Measurements from ENCODE around the gene TTC21A.

The TTC21A gene

DNA sequence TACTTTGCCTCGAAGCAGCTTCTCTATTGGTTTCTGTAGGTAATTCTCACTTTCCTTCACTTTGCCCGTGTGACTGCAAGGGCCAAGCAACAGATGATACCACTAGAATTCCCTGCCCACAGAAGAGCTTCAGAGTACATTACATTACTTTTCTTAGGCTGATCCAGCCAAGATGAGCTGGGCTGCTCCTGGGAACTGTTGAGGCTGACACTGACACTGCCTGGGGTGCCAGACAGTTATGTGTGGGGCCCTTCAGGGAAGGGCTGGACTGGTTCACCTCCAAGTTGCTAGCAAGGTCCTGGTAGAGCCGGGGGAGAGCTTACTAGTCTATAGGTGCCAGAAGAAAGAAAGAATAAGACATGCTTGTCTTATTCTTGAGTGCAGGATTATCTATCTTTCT is 19.0 kb upstream of the TTC21A start:
- TF ChIP-seq CTCF (IDR thresholded peaks at IDR 0.05; ENCODE audit: insufficient read depth, missing control alignments): no peak

GRCh38 chr3:39088889-39089288 is 18.6 kb upstream of the TTC21A start:
- no peak for TF ChIP-seq CTCF (IDR thresholded peaks at IDR 0.05; ENCODE audit: insufficient read depth, missing control alignments)
- no peak for FAIRE-seq
- DNase-seq (ENCODE audit: insufficient read length, low spot score): no peak

More for the DNA sequence above, 19.0 kb upstream of the TTC21A start:
- FAIRE-seq: no peak
- no peak for DNase-seq (ENCODE audit: insufficient read length, low spot score)

DNA sequence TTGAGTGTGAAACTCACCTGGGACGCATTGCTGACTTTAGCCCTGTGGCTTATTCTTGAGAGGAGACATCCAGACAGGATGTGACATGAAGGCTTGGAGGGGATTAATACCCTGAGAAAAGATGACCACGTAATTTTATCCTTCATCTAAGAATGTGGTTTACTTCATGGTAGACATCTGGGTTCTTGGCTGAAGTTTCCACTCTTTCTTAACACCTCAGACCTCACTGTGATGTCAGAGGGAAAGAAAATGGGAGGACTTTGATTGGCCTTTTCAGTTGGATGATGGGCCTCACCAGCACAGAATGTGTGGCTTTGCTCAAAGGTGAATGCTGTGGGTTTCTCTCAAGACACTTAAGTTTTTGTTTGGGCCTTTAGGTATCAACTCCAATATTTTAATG is 16.6 kb upstream of the TTC21A start:
- no peak for FAIRE-seq
- DNase-seq (ENCODE audit: insufficient read length, low spot score): no peak
- no peak for TF ChIP-seq CTCF (IDR thresholded peaks at IDR 0.05; ENCODE audit: insufficient read depth, missing control alignments)

DNA sequence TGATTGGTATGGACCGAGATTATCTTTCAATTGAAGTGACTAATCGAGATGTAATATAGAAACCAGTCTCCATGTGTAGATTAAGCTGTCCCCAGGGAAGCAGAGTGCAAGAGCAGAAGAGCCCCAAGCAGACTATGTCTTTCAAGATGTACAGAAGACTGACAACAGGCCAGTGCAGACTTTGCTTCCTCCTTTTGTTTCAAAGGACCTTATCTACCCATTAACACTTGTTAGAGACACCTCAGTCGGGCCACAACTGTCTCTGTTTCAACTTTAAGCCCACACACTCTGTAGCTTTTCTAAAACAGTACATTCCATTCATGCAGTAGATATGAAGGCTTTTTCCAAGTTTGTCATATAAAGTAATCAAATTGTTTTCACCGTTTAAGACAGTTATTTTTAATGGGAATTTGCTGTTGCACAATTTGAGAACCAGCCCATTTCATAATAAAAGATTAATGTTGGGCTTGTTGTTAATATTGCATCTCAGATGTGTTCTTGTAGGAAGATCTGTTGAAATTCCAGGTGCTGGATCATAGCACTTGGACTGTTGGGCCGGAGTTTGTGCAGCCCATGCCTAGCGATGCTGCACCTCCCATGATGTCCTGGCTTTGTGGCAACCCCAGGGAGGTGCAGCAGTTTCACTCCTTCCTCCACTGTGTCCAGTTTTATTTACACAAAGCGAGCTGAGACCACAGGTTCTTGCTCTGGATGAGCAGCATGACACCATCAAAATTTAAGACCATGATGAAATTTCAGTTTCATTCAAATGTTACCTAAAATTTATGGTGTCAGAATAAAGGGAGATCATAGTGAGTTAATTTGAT is 12.4 kb upstream of the TTC21A start:
- no peak for FAIRE-seq
- no peak for DNase-seq (ENCODE audit: insufficient read length, low spot score)
- TF ChIP-seq CTCF (IDR thresholded peaks at IDR 0.05; ENCODE audit: insufficient read depth, missing control alignments): no peak

GRCh38 chr3:39095778-39096177 is 11.7 kb upstream of the TTC21A start:
- FAIRE-seq: no peak
- DNase-seq (ENCODE audit: insufficient read length, low spot score): no peak
- TF ChIP-seq CTCF (IDR thresholded peaks at IDR 0.05; ENCODE audit: insufficient read depth, missing control alignments): no peak

- TF ChIP-seq CTCF (IDR thresholded peaks at IDR 0.05; ENCODE audit: insufficient read depth, missing control alignments): no peak
- DNase-seq (ENCODE audit: insufficient read length, low spot score) (no peak), FAIRE-seq (no peak)
Measured at GRCh38 chr3:39096775-39097174, 10.7 kb upstream of the TTC21A start.

DNA sequence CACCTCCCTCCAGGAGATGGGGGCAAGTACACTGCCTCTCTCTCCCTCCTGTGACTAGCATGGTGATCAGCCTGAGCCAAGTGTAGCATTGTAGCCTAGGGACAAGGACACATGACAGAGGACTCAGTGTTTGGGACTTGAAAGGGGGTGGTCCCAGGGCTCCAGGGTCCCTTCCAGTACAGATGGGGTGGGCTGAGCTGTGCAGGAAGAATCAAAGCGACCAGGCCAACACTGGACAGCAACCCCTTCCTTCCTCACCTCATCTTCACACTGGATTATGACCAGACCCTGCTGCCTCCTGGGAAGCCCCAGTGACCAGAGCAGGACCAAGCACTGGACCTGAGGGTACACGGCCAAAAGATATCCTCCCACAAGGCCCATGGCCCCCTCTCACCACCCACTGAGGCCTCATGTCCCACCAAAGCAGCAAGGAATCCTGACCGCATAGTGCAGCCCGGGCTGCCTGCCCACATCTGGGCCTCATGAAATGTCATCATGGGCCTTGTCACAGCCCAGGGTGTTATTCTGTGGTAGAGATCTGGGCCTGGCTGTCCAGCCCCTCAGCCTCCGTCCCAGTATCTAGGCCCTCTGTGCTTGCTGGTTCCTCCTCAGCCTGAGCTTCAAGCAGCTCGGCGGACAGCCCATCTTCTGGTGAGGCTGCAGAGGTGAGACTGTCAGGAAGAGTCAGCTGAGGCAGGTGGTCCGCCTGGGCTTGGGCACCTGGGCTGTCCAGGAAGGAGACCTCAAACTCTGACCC is 9.6 kb upstream of the TTC21A start:
- FAIRE-seq (no peak), DNase-seq (ENCODE audit: insufficient read length, low spot score) (no peak)

More for the DNA sequence above, 9.6 kb upstream of the TTC21A start:
- TF ChIP-seq CTCF (IDR thresholded peaks at IDR 0.05; ENCODE audit: insufficient read depth, missing control alignments): no peak

Data from D721Med (cell line).